Stimulated activated CD4-positive, alpha-beta T cell treated with anti-CD3 and anti-CD28 coated beads, Interleukin-2, amount 100 ng/mL, for 24 hours (primary cell): ENCODE results near the gene DENND1B.
"Not testable (repeated sequence)": the region's sequence is repeated elsewhere in the genome, so short reads cannot be mapped to it uniquely, and the experiment has no call there.

Experiments used
- DNase-seq, 2 donors: peaks; one replicate each; pipeline ENCODE4 v3.0.0-alpha.2; 2020

The DENND1B gene

DNA sequence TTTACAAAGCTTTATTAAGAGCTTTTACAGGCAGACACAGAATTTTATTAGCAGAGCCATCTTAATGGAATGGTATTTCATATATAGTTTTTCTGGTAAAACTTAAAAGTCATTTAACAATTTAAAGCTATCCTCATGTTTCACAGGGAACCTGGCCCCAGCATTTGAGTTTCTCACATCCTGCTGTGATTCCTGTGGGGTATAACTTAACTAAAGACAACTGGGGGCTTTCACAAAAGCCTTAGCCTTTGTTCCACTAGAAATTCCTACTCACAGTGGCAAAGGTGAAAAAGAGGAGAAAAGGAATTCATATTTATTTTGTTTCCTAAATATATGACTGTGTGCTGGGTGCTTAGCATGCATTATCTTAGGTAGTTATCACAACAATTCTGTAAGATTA, 233.9 kb downstream of the DENND1B start:
- DNase-seq: no peak

DNA sequence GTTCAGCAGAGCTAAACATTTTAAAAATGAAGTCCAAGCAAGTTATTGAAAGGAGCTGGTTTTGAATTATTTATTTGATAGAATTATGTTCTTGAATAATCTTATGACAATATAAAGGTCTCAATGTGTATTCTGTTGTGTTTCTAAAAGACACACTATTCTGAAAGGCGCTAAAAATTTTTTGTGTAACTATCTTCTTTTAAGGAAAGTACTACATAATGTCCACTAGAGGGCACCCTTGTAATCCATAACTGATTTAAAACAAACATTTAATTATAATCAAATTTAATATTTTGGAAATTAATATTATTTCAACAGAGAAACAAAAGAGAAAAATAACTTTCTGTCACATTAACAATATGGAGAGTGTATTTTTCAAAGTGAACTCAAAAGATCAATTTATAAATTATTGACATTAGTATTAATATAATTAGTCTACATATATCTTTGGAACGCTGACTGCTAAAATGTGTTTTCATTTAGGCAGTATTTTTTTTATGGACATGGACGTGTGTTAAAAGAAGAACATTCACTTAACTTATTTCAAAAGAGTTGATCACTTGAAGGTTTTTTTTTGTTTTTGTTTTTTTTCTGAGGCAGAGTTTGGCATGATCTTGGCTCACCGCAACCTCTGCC, 248.4 kb downstream of the DENND1B start:
- DNase-seq: no peak

DNA sequence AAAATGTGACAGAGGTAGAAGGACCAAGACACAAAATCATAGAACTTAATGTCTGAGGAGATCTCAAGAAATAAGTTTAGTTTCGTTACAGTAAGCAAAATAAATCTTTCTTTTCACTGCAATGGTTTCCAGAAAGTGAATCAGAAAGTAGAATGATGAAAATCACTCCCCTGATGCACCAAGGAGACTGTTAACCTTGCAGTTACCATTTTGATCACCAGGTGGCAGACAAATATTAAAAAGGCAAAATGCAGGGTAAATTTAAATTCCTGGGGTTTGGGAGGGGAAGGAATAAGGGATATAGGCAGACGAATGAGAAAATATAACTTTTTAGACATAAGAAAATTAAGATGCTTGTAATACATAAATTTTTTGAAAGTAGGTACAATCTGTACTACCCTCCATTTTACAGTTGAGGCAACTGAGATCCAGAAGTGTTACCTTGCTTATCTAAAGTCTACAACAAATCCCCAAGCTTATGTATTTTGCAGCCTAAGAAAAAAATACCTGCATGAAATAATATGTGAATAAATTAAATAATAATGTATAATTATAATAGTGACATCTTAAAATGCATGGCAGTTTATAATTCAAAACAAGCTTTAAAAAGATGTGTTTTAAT, 254.1 kb downstream of the DENND1B start:
- peak in 1 of 2 donors; percentile 37 for DNase-seq

DNA sequence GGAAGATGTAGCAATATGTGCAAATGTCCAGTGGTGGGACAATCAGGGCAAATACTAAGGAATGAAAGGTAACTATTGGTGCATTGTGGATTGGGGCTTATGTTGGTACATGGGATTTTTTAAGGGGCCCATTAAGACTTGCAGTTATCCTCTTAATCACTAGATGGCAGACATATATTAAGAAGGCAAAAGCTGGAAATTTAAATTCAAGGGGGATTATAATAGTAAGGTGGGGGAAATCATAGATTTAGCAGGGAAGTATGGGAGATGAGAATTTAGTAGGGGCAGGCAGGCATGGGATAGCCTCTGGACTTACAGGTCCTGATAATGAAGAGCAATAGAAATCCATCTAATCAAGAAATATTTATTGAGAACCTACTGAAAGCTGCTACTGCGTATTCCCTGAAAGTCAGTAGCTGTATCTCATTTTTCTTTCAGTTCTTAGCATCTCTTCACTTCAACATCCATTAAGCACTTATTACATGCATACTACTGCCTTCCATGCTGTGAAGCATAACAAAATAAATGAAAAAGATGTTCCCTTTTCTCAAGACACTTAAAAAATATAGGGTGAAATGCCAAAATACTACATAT, 255.4 kb downstream of the DENND1B start:
- no peak for DNase-seq

DNA sequence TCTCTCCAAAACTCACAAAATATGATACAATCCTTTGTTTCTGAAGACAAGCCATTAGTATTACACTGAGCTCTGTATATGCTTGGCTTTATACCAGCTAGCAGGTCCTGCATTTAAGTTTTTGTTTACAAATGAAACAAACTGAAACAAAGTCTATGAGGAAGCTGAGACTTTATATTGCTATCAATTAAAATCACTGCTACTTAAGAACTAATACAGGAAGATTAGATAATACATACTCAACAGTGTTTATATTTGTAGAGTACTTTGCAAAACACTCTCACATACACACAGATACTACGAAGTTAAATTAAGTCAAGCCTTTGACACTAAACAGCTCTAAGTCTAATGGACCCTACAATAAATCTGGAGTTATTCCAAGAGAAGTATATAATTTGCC, 259.9 kb downstream of the DENND1B start:
- no peak for DNase-seq

DNA sequence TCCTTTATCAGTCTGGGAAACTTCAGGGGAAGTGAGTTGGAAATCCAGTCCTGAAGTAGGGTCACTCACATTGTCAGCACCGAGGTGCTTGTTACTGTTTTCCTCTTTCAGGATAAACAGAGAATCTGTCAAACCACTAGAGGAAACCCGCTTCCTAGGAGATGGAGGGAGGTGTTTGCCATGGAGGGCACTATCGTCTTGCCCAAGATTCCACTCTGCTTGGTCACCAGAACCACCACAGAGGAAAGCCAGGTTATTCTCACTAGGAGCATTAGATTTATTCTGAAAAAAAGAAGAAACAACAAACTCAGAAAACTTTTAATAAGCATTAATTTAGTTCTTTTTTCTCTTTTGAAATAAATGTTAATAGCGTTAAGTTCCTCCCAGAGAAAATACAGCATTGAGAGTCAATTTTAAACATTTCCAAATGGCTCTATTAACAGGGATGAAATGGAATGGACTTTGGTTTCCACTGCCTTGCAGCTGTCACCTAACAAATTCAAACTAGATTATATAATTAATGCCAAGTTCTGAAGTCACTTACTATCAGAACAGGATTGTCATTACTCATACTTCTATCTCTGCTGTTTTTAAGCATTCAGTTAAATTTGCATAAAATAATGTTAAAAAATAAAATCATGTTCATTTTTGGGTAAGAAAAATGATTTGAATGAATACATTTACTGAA, 264.4 kb downstream of the DENND1B start:
- DNase-seq: no peak

DNA sequence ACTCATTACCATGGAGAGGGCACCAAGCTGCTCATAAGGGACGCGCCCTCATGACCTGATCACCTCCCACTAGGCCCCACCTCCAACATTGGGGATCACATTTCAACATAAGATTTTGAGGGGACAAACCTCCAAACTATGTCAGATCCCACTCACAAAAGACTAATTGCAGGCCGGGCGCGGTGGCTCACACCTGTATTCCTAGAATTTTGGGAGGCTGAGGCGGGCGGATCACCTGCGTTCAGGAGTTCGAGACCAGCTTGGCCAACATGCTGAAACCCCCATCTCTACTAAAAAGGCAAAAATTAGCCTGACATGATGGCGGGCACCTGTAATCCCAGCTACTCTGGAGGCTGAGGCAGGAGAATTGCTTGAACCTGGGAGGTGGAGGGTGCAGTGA, 278.6 kb downstream of the DENND1B start:
- no peak for DNase-seq

DNA sequence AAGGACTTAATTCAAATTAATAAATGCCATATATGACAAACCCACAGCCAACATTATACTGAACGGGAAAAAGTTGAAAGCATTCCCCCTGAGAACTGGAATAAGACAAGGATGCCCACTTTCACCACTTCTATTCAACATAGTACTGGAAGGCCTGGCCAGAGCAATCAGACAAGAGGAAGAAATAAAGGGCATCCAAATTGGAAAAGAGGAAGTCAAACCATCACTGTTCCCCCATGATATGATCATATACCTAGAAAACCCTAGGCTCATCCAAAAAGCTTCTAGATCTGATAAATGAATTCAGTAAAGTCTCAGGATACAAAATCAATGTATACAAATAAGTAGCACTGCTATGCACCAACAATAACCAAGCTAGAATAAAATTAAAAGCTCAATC, 283.8 kb downstream of the DENND1B start:
- DNase-seq: not testable (repeated sequence)

DNA sequence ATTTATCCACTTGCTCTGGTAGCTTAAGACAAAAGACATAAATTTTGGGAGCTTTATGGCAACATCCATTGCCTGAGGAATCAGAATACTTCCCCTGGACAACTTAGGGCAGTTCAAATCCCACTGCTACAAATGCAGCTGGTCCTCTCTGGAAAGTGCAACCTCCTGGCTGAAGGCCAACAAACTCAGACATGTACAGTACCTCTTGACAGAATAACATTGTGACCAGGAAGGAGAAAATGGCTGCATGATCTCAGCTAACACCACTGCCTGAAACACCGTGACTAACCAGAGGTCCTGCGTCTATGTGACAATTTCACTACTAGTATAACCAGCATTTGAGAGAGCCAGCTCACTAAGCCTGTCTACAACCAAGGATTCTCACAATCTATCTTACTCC, 288.3 kb downstream of the DENND1B start:
- no peak for DNase-seq

DNA sequence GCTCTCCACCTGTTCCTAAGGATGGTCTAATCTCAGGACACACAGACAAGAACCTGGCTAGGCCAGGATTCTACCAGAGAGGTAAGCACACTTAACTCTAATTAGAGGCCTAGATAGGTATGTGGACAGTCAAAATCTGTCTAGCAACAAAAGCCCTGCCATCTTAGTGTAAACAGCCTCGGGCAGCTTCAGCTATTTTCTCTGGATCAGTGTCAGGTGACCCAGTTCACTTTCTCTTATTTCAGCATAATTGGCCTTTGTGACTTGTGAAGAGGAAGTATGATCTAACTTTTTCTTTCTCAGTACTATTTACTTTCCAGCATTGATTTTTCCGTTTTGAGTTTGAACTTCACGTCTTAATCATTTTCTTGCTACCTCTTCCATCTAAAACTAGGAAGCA, 289.5 kb downstream of the DENND1B start:
- DNase-seq: no peak

DNA sequence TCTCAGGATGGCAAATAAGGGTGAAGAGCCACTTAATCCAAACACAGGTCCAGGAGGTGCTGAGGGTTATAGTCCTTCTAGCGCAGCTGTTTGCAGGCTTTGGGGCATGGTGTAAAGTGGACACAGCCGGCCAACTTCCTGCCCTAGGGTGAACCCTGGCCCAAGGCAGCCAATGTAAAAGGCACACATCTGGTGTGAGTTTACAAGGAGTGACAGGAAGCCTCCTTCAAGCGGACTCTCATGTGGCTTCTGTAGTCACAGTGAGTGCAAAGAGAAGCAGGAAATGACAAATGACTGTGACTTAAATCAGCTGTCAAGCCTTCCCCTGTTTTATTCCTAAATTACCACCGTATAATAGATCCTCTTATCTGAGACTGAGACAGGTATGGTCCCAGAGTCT, 294.2 kb downstream of the DENND1B start:
- DNase-seq: peak in 1 of 2 donors; percentile 10

DNA sequence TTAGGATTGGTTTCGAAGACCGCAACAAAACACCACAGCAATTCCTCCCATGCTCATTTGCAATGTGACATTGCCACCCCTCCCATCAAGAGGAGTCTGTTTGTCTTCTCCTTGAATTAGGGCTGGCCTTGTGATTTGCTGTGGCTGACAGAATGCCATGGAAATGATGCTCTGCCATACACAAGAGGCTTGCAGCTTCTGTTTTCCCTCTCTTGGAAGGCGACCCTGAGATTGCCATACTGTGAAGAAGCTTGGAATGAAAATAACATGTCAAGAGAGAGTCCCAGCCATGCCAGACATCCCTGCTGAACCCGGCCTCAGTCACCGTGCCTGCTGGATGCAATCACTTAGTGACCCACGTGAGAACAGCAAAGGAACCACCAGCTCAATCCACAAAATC, 294.8 kb downstream of the DENND1B start:
- no peak for DNase-seq

DNA sequence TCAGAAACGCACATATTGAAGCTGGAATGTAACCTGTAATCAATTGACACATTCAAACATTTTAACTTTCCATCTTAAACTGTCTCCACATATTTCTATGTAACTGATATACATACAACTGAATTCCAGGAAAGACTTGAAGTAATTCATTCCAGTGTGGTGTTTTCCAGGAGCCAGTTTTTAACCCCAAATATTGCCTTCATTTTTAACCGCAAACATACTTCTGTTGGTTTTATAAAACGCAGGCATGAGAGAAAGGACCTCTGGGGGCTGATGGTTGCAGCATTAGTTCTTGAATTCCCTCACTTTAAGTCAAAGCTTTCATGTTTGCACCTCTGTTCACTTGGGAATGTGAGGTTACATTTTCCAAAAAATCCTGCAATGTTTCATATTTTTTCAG, 303.1 kb downstream of the DENND1B start:
- DNase-seq: no peak

DNA sequence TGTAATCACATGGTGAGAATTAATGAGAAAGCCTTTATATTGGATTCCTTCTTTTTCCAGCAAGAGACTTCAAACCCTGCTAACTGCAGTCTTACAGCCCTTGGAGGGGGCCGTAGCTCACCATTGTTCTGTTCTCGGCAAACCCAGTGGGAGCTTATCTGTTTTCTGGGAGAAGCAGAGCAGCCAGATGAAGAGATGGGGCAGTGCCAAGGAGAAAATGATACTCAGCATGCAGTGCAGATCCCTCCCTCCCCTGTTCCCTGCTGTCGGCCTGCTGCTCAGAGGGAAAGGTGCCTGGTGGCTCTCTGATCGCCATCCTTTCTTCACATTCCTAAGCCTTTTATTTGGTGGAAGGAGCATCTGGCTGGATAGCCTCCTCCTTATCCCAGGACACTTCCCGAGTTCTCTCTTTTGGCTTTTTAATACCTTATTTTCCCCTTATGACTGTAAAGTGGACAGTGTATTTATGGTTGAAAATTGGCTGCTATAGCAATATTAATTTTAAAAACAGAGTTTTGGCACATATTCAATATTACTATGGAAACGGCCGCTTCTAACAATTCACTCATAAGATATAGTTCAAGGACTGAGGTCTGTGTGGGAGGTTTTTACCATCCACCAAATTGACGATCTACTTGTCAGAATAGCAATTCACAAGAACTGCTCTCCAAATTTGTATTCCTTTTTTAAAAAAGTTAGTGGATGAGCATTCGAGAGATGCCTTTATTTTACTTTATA, 303.9 kb downstream of the DENND1B start:
- no peak for DNase-seq

DNA sequence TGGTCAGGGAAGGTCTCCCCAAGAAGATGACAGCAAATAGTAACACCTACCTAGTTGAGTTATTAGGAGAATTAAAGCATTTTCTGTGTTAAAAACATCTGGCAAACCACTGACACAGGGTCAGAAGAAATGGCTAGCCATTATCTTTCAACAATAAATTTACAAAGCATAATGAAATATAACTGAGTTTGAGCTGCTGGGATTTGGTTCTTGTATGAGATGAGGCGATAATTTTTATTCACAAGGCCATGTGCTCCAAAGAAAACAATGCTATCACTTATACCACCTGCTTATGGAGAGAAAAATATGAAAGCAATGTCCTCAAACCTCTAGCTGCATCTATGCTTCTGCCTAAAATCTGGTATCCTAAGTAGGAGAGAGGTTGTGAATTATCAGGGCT, 304.9 kb downstream of the DENND1B start:
- no peak for DNase-seq

DNA sequence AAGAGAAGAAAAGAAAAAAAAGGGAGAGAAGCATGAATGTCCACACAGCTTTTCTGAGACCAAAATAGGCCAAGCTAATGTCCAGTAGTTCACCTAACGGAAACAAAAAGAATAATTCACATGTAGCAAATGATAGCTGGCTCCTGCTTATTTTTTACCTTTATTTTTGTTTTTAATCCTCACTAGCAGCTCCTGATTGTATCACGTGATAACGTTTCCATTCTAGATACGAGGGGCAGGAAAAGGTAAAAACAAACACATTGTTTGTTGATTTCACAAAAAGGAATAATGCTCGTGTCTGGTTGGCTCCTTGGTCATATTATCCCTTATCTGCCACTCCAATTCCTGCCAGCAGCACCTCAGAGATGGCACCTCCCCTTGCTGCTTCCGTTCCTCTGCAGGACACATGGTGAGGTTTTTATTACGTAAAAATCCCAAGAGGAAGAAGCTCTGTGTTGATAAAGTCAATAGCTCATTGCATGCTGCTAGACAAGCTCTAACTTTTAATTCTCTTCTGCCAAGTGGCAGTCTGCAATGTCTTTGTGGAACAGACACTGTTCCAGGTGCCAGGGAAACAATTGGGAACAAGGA, 305.6 kb downstream of the DENND1B start:
- DNase-seq: no peak

DNA sequence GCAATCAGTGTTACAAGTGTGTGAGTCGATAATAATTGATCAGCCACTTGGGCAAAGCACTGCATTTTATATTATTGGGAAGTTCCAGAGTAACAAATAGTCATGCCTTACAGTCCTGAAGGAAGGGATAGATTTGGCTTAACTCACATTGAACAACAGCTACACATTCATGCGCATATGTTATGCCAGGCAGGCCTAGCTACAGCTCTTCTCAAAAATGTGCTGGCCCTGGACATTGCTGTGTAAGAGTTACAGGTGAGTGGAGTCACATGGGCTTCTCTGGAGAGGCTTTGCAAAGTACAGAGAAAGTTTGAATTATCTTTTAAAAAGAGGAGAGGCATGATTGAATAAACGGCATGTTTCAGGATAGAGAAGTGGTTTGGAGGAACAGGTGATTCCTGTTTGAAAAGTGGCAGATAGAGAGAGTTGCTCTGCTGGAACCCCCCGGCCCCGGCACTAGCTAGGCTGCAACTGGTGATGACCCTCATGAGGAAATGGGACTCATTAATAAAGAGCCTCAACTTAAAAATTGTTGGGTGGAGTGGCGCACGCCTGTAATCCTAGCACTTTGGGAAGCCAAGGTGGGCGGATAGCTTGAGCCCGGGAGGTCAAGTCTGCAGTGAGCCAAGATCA, 306.6 kb downstream of the DENND1B start:
- no peak for DNase-seq

DNA sequence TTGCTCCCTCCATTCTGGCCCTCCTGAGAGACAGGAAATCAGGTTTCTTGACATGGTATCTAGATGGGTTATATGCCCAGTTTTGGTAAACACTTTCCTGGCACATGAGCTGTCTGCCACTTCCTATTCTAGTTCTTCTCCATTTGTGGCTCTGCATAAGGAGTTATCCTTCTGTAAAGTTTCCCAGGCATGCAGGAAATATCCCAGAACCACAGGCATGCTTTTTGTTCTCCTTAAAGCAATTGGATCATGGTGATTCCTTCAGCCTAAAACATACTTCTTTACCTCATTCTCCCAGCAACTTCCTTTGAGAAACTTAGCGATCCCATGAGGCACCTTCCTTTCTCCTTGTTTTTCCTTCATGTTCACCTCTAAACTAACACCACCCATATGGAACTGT, 307.4 kb downstream of the DENND1B start:
- DNase-seq: no peak

DNA sequence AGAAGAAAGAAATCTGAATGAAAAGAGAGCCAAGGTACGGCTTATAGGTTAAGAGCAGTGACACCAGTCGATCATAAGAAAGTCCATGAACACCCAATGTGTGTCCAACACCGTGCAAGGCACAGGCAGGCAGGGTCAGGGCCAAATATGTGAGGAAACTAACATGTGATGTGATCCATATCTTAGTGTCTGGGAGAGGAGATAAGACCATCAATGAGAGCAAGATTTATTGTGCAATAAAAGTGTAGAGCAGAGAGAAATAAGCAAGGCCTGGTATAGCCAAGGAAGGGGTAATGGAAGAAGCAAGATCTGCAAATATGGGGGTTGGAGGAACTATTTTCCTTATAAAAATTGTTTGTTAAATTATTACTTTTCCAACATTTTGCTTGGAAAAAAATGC, 308.5 kb downstream of the DENND1B start:
- no peak for DNase-seq

DNA sequence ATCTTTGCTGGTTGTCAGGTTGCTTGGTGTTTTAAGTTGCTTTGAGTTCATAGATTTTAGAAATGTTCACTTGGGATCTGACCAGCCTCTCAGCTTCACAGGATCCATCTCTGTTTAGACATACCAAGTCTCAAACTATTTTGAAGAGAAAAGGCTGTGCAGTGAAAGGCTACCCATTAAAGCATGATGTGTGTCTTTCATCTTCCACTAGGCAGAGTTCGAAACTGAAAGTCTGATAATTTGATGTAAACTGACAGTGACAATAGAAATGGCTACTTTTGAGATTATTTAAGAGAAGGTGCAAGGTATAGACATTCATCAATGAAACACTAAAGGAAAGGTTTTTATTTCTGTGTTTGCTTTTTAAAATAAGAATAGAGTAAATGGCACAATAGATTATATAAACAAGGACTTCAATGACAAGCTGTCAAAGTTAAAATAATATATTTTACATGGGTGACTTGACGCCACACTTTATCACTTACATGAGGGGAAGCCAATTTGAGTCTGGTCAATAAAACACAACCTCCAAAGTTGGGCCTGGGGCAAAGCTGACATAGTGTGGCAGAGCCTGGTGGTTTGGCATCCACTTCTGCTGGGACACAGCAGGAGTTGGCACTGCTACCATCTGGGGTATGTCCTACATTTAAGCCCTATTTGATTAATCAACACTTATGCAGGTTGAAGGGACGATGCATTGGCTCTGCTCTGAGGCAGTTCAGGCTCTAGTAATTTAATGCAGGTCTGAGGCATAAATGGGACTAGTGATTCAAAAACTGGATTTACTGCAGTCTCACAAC, 309.6 kb downstream of the DENND1B start:
- no peak for DNase-seq

DNA sequence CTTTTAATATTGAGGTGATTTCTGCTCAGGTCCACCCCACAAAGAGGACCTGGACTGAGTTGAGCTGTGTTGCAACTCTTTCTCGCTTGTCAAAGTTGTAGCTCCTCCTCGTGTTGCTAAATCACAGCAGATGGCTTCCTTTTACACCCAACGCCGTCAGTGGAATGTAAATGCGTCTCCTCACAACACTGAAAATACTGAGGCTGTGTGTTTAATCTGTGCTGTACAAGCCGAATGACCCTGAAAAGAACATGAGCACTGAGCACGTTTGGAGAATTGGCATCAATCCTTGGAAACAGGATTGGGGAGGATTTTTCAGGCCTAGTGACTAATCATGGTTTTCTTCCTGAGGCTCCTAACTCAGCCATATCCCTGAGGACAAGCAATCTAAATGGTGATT, 311.2 kb downstream of the DENND1B start:
- DNase-seq: no peak

DNA sequence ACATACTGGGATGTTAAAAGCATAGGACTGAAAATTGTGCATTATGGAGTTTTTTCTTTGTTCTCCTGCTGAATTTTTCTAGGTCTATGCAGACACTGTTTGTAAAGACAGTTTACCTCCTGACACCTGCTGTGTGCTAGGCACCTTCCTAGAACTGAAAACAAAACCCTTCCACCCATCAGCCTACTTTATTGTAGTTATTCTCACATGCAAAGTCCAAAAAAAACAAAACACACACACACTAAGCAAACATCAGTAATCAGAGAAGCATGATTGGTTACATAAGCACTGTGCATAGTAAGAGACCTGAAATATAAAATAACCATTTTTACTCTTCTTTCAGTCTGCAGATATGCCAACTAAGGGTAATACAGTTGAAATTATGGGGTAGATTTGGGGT, 312.1 kb downstream of the DENND1B start:
- DNase-seq: no peak
